Germinal center (tissue), 1 donor: Measurements from ENCODE around the gene SYK.
"Not testable (repeated sequence)": the region's sequence is repeated elsewhere in the genome, so short reads cannot be mapped to it uniquely, and the experiment has no call there.

Experiments
- DNase-seq: peaks from one replicate; pipeline ENCODE4 v3.0.0; 2012; ENCODE audit warnings: mixed read lengths, low spot score

Gene SYK

GRCh38 chr9:90795871-90796317 is 5.7 kb upstream of the SYK start:
- no peak for DNase-seq

GRCh38 chr9:90799271-90799852 is 2.3 kb upstream of the SYK start:
- DNase-seq: no peak

- no peak for DNase-seq
Measured at GRCh38 chr9:90801973-90802322, 329 bp downstream of the SYK start.

- DNase-seq: no peak
Measured at GRCh38 chr9:90802386-90802985, 867 bp downstream of the SYK start.

- DNase-seq: no peak
Measured at GRCh38 chr9:90803860-90804593, 2.4 kb downstream of the SYK start.

- no peak for DNase-seq
Measured at GRCh38 chr9:90805006-90805996, 3.7 kb downstream of the SYK start.

- DNase-seq: no peak
Measured at GRCh38 chr9:90807006-90807405, 5.4 kb downstream of the SYK start.

GRCh38 chr9:90808398-90808797 is 6.8 kb downstream of the SYK start:
- no peak for DNase-seq

- no peak for DNase-seq
Measured at GRCh38 chr9:90808890-90809685, 7.5 kb downstream of the SYK start.

GRCh38 chr9:90810691-90811090 is 9.1 kb downstream of the SYK start:
- DNase-seq: no peak

GRCh38 chr9:90813046-90813445 is 11.4 kb downstream of the SYK start:
- DNase-seq: no peak

- peak; percentile 75 for DNase-seq
Measured at GRCh38 chr9:90813523-90813922, 11.9 kb downstream of the SYK start.

GRCh38 chr9:90814355-90814754 is 12.7 kb downstream of the SYK start:
- no peak for DNase-seq

GRCh38 chr9:90815183-90815943 is 13.7 kb downstream of the SYK start:
- DNase-seq: no peak

- DNase-seq: no peak
Measured at GRCh38 chr9:90815944-90816357, 14.3 kb downstream of the SYK start.

- DNase-seq: no peak
Measured at GRCh38 chr9:90816690-90817089, 15.1 kb downstream of the SYK start.

GRCh38 chr9:90818279-90818678 is 16.7 kb downstream of the SYK start:
- DNase-seq: no peak

GRCh38 chr9:90820406-90820805 is 18.8 kb downstream of the SYK start:
- not testable (repeated sequence) for DNase-seq

GRCh38 chr9:90821236-90821635 is 19.6 kb downstream of the SYK start:
- not testable (repeated sequence) for DNase-seq

- no peak for DNase-seq
Measured at GRCh38 chr9:90821697-90822096, 20.1 kb downstream of the SYK start.

- DNase-seq: no peak
Measured at GRCh38 chr9:90822866-90823265, 21.2 kb downstream of the SYK start.
